Panc1 (cell line): ENCODE measurements around the gene KIRREL3. TPM values are rescaled to one million over a fixed set of nuclear protein-coding genes. Genes with fewer than 3 reads are reported as not detected.

ENCODE experiments used
- ATAC-seq: fragments of 200-7000 bp; cut with Tn5 transposase; 2 replicates; pipeline ENCODE4 v1.9.1; 2020; ENCODE audit warnings: mild to moderate bottlenecking, moderate library complexity
- BruUV-seq: library from RNA; stranded (reverse); fragments of 400-500 nt; replicated peaks from 2 replicates; lab custom pipeline; 2021; lab: Mats Ljungman, UMichigan
- CTCF ChIA-PET: fragments of 300-600 bp; sonication (Branson Sonifier 250); formaldehyde crosslinking; loops from one replicate; lab custom pipeline; 2022; ENCODE audit warnings: antibody characterized with exemption; lab: Charles Lee
- POLR2A ChIA-PET: fragments of 300-600 bp; sonication (Branson Sonifier 250); formaldehyde crosslinking; loops from one replicate; lab custom pipeline; 2022; ENCODE audit warnings: antibody characterized with exemption; lab: Charles Lee
- DNase-seq: peaks from one replicate; pipeline ENCODE4 v3.0.0-alpha.2; 2010; ENCODE audit warnings: low read depth, low spot score
- H3K27ac ChIP-seq: 2 replicates; pipeline ENCODE4 v1.5.1; 2011; ENCODE audit warnings: mild to moderate bottlenecking, low read length, inconsistent platforms
- H3K27me3 ChIP-seq: fragments of 200-500 bp; sonication (Bioruptor generic); 2 replicates; pipeline ENCODE4 v1.6.0; 2014; ENCODE audit warnings: low read length, inconsistent platforms; ENCODE audit not compliant: control insufficient read depth, insufficient read depth
- H3K36me3 ChIP-seq: fragments of 200-500 bp; sonication (Bioruptor generic); 2 replicates; pipeline ENCODE4 v1.5.1; 2014; ENCODE audit warnings: inconsistent platforms, mild to moderate bottlenecking, low read length, moderate library complexity; ENCODE audit not compliant: control insufficient read depth, insufficient read depth
- H3K4me1 ChIP-seq: 2 replicates; pipeline ENCODE4 v1.5.1; 2011; ENCODE audit warnings: inconsistent platforms, mild to moderate bottlenecking, low read length, moderate library complexity; ENCODE audit not compliant: control insufficient read depth, insufficient read depth
- H3K4me3 ChIP-seq, 2 experiments: 2 replicates each; pipeline ENCODE4 v1.5.1; 2011 to 2012; ENCODE audit warnings: low read depth in 2 of 2, low read length in 2 of 2, mild to moderate bottlenecking in 2 of 2, inconsistent platforms in 1 of 2, moderate library complexity in 1 of 2
- H3K9me3 ChIP-seq: fragments of 200-500 bp; sonication (Bioruptor generic); 2 replicates; pipeline ENCODE4 v1.5.1; 2014; ENCODE audit warnings: low read depth, mild to moderate bottlenecking, inconsistent platforms, low read length, moderate library complexity; ENCODE audit not compliant: control insufficient read depth, insufficient read depth
- CTCF ChIP-seq: fragments of 450-650 bp; IDR thresholded peaks from 2 replicates; pipeline ENCODE4 v1.5.1; 2017; ENCODE audit warnings: mild to moderate bottlenecking
- POLR2AphosphoS5 ChIP-seq: IDR thresholded peaks from 2 replicates; pipeline ENCODE4 v1.6.1; 2012; ENCODE audit warnings: mild to moderate bottlenecking, low read depth, low read length, moderate library complexity
- SIN3A ChIP-seq: IDR thresholded peaks from 2 replicates; pipeline ENCODE4 v1.6.1; 2012; ENCODE audit warnings: low read depth, mild to moderate bottlenecking, low read length, moderate library complexity, borderline replicate concordance; ENCODE audit not compliant: insufficient read depth
- TCF7L2 ChIP-seq: IDR thresholded peaks from 2 replicates; pipeline ENCODE4 v1.6.1; 2011; ENCODE audit warnings: mild to moderate bottlenecking, low read depth, low read length, inconsistent platforms
- in situ Hi-C: cut with HindIII; loops from 2 replicates; pipeline ENCODE4 v1.10.0; 2016; ENCODE audit warnings: low sequenced_read_pairs, low pct_unique_long_range_greater_than_20kb
- intact Hi-C: fragments of 100-400 bp; cut with micrococcal nuclease; formaldehyde crosslinking; loops from one replicate; pipeline ENCODE4 v1.10.0; 2022; ENCODE audit not compliant: unreplicated experiment
- total RNA-seq: library from RNA; stranded (reverse); gene quantifications from one replicate; pipeline ENCODE4 v1.2.1, GENCODE V29; 2021; ENCODE audit not compliant: unreplicated experiment
- TF ChIP-seq, protein P1 (sequence below), 2 experiments: IDR thresholded peaks; 2 replicates each; pipeline ENCODE4 v1.6.1; 2011 to 2012; ENCODE audit warnings: low read depth in 2 of 2, control low read depth in 1 of 2, low read length in 1 of 2, mild to moderate bottlenecking in 1 of 2, moderate library complexity in 1 of 2; ENCODE audit not compliant: insufficient read depth in 1 of 2

The KIRREL3 gene
- total RNA-seq, 1 experiment from 2014 or later, result 0.36 TPM

DNA sequence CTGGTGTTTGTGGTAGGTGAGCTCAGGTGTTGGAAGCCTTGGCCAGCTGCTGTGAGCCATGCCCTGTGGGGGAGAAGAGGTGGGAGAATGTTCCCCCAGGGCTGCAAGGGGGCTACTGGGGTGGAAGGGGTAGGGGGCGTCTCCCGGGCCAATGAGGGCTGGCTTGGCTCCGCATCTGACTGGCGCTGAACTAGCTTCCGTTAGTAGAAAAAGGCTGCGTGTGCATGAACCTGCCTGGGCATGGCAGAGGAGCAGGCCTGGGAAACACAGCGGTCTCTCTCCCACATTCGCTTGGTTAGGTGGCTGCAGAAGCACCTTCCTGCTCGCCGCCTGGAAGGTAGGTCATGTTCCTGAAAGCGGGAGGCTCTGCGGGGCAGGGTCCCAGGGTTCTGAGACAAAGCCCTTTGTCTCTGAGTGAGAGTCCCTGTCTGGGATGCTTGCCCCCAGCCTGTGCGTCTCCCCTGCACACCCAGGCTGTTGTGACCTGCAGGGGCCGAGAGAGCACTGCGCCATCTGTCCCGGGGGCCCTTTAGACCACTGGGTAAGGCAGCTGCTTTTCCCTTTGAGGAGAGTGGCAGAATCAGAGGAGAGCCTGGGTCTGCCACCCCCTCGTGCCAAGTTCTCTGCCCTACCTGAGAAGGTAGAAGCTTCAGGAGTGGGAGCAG, 466.3 kb downstream of the KIRREL3 start:
- in situ Hi-C loops (no loop called here), intact Hi-C loops (no loop called here)
- DNase-seq, result no peak
- Histone ChIP-seq H3K36me3 (no peaks in the 10 kb centered on the region), H3K4me1 (no peaks in the 10 kb centered on the region), H3K27ac (no peak overlapping the region), H3K9me3 (no peaks in the 10 kb centered on the region), H3K27me3 (peaks cover 15% of the 10 kb centered on the region), H3K4me3 (no peak overlapping the region)
- BruUV-seq, result no TSS peak
- ChIA-PET CTCF (no interaction called here), POLR2A (no interaction called here)
- ATAC-seq, result 0 out of 2 replicates have a peak, but pooled peaks have one; percentile 49
- TF ChIP-seq TCF7L2 (no peak), SIN3A (no peak), POLR2AphosphoS5 (no peak), CTCF (no peak)
- TF ChIP-seq, protein P1, sequence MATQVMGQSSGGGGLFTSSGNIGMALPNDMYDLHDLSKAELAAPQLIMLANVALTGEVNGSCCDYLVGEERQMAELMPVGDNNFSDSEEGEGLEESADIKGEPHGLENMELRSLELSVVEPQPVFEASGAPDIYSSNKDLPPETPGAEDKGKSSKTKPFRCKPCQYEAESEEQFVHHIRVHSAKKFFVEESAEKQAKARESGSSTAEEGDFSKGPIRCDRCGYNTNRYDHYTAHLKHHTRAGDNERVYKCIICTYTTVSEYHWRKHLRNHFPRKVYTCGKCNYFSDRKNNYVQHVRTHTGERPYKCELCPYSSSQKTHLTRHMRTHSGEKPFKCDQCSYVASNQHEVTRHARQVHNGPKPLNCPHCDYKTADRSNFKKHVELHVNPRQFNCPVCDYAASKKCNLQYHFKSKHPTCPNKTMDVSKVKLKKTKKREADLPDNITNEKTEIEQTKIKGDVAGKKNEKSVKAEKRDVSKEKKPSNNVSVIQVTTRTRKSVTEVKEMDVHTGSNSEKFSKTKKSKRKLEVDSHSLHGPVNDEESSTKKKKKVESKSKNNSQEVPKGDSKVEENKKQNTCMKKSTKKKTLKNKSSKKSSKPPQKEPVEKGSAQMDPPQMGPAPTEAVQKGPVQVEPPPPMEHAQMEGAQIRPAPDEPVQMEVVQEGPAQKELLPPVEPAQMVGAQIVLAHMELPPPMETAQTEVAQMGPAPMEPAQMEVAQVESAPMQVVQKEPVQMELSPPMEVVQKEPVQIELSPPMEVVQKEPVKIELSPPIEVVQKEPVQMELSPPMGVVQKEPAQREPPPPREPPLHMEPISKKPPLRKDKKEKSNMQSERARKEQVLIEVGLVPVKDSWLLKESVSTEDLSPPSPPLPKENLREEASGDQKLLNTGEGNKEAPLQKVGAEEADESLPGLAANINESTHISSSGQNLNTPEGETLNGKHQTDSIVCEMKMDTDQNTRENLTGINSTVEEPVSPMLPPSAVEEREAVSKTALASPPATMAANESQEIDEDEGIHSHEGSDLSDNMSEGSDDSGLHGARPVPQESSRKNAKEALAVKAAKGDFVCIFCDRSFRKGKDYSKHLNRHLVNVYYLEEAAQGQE (IDR thresholded peaks at IDR 0.05; ENCODE audit: insufficient read depth in 1 of 2, low read depth in 2 of 2, low read length in 1 of 2), result no peak

GRCh38 chr11:126533560-126533959, 467.0 kb downstream of the KIRREL3 start:
- intact Hi-C loops, result no loop called here
- no peak for DNase-seq
- Histone ChIP-seq H3K4me1 (no peaks in the 10 kb centered on the region), H3K9me3 (no peaks in the 10 kb centered on the region), H3K4me3 (no peak overlapping the region), H3K36me3 (no peaks in the 10 kb centered on the region), H3K27me3 (peaks cover 10% of the 10 kb centered on the region), H3K27ac (no peak overlapping the region)
- no peak for ATAC-seq
- in situ Hi-C loops, result no loop called here
- ChIA-PET POLR2A (no interaction called here), CTCF (no interaction called here)
- BruUV-seq, result no TSS peak
- TF ChIP-seq POLR2AphosphoS5 (no peak), SIN3A (no peak), CTCF (no peak), TCF7L2 (no peak)
- TF ChIP-seq, protein P1 (IDR thresholded peaks at IDR 0.05; ENCODE audit: insufficient read depth in 1 of 2, low read depth in 2 of 2, low read length in 1 of 2), result no peak
